Muscle layer of duodenum (tissue), 2 donors: ENCODE results near the gene SAMD5.

ENCODE experiments used
- H3K27ac ChIP-seq: one replicate; pipeline ENCODE4 v1.7.0; 2013; ENCODE audit warnings: mild to moderate bottlenecking, low read length
- H3K27me3 ChIP-seq: one replicate; pipeline ENCODE4 v1.7.0; 2013; ENCODE audit warnings: low read depth, mild to moderate bottlenecking, control low read depth, low read length
- H3K36me3 ChIP-seq, 2 donors: one replicate each; pipeline ENCODE4 v1.7.0; 2013; ENCODE audit warnings: low read length in 2 of 2, control low read depth in 1 of 2, mild to moderate bottlenecking in 1 of 2; ENCODE audit not compliant: insufficient read depth in 2 of 2, control insufficient read depth in 1 of 2
- H3K4me1 ChIP-seq, 2 donors: one replicate each; pipeline ENCODE4 v1.7.0; 2013; ENCODE audit warnings: low read length in 2 of 2, mild to moderate bottlenecking in 2 of 2, control low read depth in 1 of 2, moderate library complexity in 1 of 2; ENCODE audit not compliant: insufficient read depth in 2 of 2, control insufficient read depth in 1 of 2
- H3K4me3 ChIP-seq, 2 donors: one replicate each; pipeline ENCODE4 v1.7.0; 2013; ENCODE audit warnings: low read length in 2 of 2, low read depth in 1 of 2, mild to moderate bottlenecking in 1 of 2
- H3K9me3 ChIP-seq, 2 donors: one replicate each; pipeline ENCODE4 v1.7.0; 2013; ENCODE audit warnings: low read length in 2 of 2, control low read depth in 1 of 2, mild to moderate bottlenecking in 1 of 2; ENCODE audit not compliant: control insufficient read depth in 1 of 2
- donor health status: healthy.

SAMD5 gene

DNA sequence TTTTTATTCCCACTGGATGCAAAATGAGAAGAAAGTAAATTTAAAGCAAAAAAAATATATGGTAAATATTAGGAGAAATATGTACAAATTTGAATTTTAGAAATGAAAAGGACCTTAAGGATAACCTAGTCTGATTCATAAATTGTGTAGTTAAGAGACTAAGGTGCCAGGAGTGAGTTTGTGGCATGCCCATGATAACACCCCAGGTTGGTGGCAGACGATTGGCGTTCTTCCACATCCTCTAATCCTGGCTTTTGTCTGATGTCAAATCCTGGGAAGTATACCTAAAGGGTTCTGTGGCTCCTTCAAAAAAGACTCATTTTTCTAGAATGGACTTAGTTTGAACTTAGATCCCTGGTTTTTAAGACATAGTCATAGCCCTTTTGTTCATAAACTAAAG lies 62.2 kb downstream of the SAMD5 start:
- Histone ChIP-seq H3K9me3 (no peaks in the 10 kb centered on the region), H3K36me3 (no peaks in the 10 kb centered on the region), H3K27me3 (no peaks in the 10 kb centered on the region), H3K4me3 (no peak overlapping the region), H3K27ac (no peak overlapping the region), H3K4me1 (no peaks in the 10 kb centered on the region)

DNA sequence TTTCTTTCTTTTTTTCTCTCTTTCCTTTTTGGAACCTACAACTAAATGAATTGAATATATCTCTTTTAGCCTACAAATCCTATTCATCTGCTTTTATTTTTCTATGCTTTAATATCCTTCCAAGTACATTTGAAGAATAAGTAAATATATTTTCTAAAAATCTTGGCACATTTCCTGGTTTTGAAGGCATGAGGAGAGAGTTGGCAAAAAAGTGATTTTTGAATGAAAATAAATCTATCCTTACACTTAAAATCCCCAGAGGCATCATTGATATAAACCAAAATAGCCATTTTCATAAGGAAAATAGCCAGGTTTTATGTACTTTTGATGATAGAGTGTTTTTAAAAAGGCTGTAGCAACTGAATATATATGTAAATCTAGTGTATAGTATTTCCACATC lies 69.0 kb downstream of the SAMD5 start:
- no peaks in the 10 kb centered on the region for H3K4me1 ChIP-seq
- H3K4me3 ChIP-seq, result no peak overlapping the region
- H3K27ac ChIP-seq, result no peak overlapping the region
- H3K27me3 ChIP-seq, result no peaks in the 10 kb centered on the region
- no peaks in the 10 kb centered on the region for H3K36me3 ChIP-seq
- H3K9me3 ChIP-seq, result peaks cover 0 to 4% of the 10 kb centered on the region in 2 donors

DNA sequence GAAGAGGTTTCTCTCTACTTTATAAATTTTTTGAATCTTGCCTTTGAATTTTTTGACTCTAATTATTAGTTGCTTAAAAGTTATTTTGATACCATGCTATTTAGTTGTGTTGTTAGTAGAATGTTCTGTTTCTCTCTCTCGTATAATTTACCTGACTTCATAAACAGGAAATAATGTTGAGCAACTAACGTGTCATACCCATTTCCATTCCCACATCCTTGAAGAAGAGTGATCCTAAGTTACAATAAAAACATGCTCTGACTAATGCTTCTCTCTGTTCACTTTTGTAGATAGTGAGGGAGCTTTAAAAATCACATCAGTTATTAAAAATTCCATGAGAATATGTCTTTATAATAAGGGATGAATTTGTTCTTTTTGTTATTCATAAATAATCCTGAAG lies 69.7 kb downstream of the SAMD5 start:
- peaks cover 0 to 4% of the 10 kb centered on the region in 2 donors for H3K9me3 ChIP-seq
- H3K4me1 ChIP-seq, result no peaks in the 10 kb centered on the region
- no peaks in the 10 kb centered on the region for H3K27me3 ChIP-seq
- no peak overlapping the region for H3K4me3 ChIP-seq
- H3K36me3 ChIP-seq, result no peaks in the 10 kb centered on the region
- no peak overlapping the region for H3K27ac ChIP-seq

DNA sequence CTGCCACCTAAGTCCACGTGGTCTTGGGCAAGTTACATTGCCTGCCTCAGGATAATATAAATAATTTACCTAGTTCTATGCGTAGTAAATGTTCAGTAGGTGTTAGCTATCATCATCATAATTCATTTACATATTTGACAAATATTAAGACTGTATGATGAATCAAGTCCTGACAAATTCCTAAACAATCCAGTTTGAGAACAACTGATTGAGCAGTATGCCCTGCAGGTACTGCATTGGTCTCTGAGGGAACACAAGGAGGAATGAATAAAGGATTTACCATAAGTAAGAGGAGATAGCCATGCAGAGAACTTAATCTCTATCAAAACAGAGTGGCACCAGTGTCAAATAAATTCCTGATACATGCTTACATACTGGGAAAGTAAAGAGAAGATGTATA lies 70.4 kb downstream of the SAMD5 start:
- Histone ChIP-seq H3K27me3 (no peaks in the 10 kb centered on the region), H3K4me1 (no peaks in the 10 kb centered on the region), H3K9me3 (peaks cover 0 to 4% of the 10 kb centered on the region in 2 donors), H3K36me3 (no peaks in the 10 kb centered on the region), H3K27ac (no peak overlapping the region), H3K4me3 (no peak overlapping the region)

DNA sequence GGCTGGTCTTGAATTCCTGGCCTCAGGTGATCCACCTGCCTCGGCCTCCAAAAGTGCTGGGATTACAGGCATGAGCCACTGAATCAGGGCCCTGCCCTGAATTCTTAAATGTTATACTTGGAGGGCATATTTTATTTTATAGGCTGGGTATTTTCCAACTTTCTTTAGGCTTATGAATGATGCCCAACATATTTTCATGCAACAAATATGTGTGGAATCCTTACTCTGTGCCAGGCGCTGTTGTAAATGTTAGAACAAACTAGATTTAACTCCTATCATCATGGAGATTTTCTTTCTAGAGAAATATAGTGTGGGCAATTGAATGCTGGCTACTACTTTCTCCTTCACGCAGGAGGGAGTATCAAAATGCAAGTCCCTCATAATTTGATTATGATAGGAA lies 71.2 kb downstream of the SAMD5 start:
- Histone ChIP-seq H3K4me3 (no peak overlapping the region), H3K4me1 (no peaks in the 10 kb centered on the region), H3K36me3 (no peaks in the 10 kb centered on the region), H3K27me3 (no peaks in the 10 kb centered on the region), H3K9me3 (peaks cover 0 to 4% of the 10 kb centered on the region in 2 donors), H3K27ac (no peak overlapping the region)

DNA sequence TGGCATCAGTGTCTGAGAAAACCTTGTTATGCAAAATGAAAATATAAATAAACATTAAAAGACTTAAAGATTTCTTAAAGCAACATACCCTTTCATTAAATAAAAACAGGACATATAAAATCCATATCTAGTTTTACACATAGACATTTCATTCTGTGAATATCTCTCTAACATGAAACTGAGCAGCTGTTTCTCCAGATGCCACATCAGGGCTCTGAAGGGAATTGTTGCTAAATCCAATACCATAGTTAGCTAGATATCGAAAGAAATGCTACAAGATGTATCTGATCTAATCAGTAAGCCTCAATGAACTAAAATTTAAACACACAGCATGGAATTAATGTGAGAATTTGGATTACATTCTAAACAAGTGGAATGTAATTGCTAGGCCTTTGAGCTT lies 74.5 kb downstream of the SAMD5 start:
- Histone ChIP-seq H3K36me3 (no peaks in the 10 kb centered on the region), H3K4me3 (no peak overlapping the region), H3K27me3 (no peaks in the 10 kb centered on the region), H3K27ac (no peak overlapping the region), H3K9me3 (peaks cover 0 to 3% of the 10 kb centered on the region in 2 donors), H3K4me1 (peaks cover 0 to 10% of the 10 kb centered on the region in 2 donors)

DNA sequence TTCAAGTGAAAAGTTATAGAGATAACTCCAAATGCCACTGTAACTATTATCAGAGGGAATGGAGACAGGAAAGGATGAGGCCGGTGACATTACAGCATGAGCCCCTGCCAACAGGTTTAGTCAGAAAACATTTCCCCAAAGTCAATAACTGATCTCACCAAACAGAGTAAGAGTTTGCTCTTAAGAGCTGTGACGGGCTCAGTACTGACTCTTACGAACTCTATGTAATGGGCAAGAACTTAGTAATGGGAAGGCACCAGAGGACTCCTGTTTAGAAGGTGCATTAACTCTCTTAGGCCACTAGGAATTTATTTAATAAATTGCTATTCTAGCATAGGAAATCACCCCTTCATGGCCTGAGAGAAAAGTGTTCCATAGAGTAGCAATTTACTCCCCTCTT lies 76.8 kb downstream of the SAMD5 start:
- Histone ChIP-seq H3K27ac (no peak overlapping the region), H3K9me3 (no peaks in the 10 kb centered on the region), H3K27me3 (no peaks in the 10 kb centered on the region), H3K4me1 (peaks cover 0 to 11% of the 10 kb centered on the region in 2 donors), H3K4me3 (no peak overlapping the region), H3K36me3 (no peaks in the 10 kb centered on the region)

DNA sequence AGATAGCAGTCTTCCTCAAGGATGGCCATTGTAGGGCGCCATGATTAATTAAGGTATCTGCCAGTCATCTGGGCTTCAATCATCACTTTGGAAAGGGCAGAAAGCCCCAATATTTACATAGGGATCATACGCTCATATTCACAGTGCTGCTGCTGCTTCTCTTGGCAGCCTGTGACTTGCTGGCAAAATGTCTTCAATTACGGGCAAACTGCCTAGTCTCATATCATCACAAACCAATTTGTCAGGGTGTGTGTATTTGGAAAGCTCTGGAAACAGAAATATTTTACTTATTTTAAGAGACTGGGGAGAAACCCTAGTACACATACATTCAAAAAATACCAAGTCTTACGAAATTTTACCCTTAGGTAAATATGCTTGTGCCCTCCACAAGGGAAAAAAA lies 77.6 kb downstream of the SAMD5 start:
- Histone ChIP-seq H3K36me3 (no peaks in the 10 kb centered on the region), H3K27ac (no peak overlapping the region), H3K4me3 (no peak overlapping the region), H3K27me3 (no peaks in the 10 kb centered on the region), H3K9me3 (no peaks in the 10 kb centered on the region), H3K4me1 (peaks cover 0 to 11% of the 10 kb centered on the region in 2 donors)

DNA sequence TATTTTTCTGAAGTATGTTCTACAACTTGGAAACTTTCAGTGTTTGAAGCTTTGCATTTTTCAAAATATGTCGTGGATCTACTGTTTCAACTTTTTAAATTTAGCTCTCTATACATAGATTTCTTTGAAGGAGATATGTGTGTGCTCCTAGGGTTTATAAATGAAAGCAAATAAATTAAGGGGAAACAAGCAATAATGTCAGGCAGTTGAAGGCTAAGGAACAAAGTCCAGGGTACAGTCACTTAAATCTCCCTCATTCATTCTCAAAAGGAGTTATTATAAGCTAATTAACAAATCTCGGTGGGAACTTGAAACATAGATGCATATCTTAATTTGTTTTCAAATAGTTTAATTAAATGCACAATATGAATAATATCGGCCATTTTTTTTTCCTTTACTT lies 79.4 kb downstream of the SAMD5 start:
- H3K36me3 ChIP-seq, result no peaks in the 10 kb centered on the region
- H3K9me3 ChIP-seq, result no peaks in the 10 kb centered on the region
- no peaks in the 10 kb centered on the region for H3K27me3 ChIP-seq
- H3K4me1 ChIP-seq, result peaks cover 0 to 11% of the 10 kb centered on the region in 2 donors
- no peak overlapping the region for H3K4me3 ChIP-seq
- H3K27ac ChIP-seq, result no peak overlapping the region

DNA sequence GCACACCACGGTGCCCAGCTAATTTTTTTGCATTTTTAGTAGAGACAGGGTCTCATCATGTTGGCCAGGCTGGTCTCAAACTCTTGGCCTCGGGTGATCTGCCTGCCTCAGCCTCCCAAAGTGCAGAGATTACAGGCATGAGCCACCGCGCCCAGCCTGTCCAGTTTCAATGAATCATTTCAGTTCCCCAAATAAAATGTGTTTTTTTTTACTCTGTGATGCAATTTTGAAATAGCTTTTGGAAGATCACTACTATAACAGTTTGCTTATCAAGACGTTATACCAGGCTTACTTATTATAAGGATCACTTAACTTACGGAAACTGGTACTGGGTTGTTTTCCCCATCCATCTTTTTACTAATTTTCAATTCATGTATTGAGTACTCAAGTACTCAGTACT lies 80.0 kb downstream of the SAMD5 start:
- no peak overlapping the region for H3K27ac ChIP-seq
- H3K27me3 ChIP-seq, result no peaks in the 10 kb centered on the region
- no peak overlapping the region for H3K4me3 ChIP-seq
- no peaks in the 10 kb centered on the region for H3K36me3 ChIP-seq
- no peaks in the 10 kb centered on the region for H3K9me3 ChIP-seq
- H3K4me1 ChIP-seq, result peaks cover 0 to 11% of the 10 kb centered on the region in 2 donors

DNA sequence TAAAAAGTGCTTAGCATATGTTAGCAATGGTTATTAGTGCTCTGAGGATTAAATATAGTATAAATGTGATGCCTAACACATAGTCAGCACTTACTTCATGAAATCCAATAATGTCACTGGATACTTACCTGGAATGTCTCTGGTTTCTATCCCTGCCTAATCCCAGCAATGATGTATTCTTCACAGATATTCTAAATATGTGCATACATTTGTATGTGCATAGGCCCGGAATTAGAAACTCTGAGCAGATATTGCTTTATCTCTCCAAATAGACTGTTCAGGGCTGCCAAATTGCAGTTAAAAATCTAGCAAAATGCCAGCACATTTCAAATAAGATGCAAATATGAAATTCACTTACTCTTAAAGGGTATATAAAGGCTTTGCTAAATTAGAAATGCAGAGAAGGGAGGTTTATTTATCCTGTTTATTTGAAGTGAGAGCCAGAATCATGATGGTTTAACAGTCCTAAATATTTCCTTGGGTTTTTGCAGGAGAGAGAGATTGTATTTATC lies 81.3 kb downstream of the SAMD5 start:
- no peak overlapping the region for H3K4me3 ChIP-seq
- no peaks in the 10 kb centered on the region for H3K36me3 ChIP-seq
- peaks cover 0 to 11% of the 10 kb centered on the region in 2 donors for H3K4me1 ChIP-seq
- no peak overlapping the region for H3K27ac ChIP-seq
- no peaks in the 10 kb centered on the region for H3K27me3 ChIP-seq
- no peaks in the 10 kb centered on the region for H3K9me3 ChIP-seq

DNA sequence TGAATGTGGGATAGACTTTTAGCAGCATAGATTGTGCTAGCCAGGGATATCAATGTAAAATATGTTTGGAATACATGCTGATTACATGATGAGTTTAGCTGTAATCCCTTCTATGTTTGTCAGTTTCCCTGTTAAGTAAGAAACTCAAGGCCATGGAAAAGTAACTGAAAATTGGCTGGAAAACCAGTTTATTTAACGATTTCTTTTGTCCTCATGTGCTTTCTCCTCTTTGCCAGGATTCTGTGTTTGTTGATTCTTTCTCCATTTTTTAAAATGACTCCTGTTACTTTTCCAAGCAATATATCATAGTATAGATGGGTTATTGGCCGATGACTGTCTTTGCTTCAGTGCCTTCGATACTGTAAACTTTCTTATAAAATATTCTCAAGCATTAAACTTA lies 87.5 kb downstream of the SAMD5 start:
- Histone ChIP-seq H3K9me3 (no peaks in the 10 kb centered on the region), H3K27ac (no peak overlapping the region), H3K4me1 (no peaks in the 10 kb centered on the region), H3K27me3 (no peaks in the 10 kb centered on the region), H3K36me3 (no peaks in the 10 kb centered on the region), H3K4me3 (no peak overlapping the region)
